H1 (cell line): Measurements from ENCODE around the gene PDGFRA.

Experiments
- EZH2 ChIP-seq: fragments of 200-600 bp; sonication (generic); IDR thresholded peaks from 2 replicates; pipeline ENCODE4 v1.7.1; 2012; ENCODE audit warnings: low read depth, mild to moderate bottlenecking, moderate library complexity, low read length, inconsistent platforms; ENCODE audit not compliant: severe bottlenecking
- MAFK ChIP-seq: IDR thresholded peaks from 2 replicates; pipeline ENCODE4 v1.6.1; 2012; ENCODE audit warnings: low read depth, mild to moderate bottlenecking, improper control_type of control experiment, low read length
- NANOG ChIP-seq: IDR thresholded peaks from 2 replicates; pipeline ENCODE4 v1.6.1; 2011; ENCODE audit warnings: low read length, low read depth, mild to moderate bottlenecking, inconsistent platforms; ENCODE audit not compliant: insufficient read depth, poor library complexity, severe bottlenecking
- POLR2A ChIP-seq, 2 experiments: IDR thresholded peaks; 1 replicate in 1 of 2; 2 replicates in 1 of 2; pipeline ENCODE4 v1.6.1; 2011; ENCODE audit warnings: low read depth in 2 of 2, low read length in 2 of 2, mild to moderate bottlenecking in 2 of 2; ENCODE audit errors: control extremely low read depth in 1 of 2
- RFX5 ChIP-seq: IDR thresholded peaks from 2 replicates; pipeline ENCODE4 v1.6.1; 2011; ENCODE audit warnings: low read depth, low read length, improper control_type of control experiment, borderline replicate concordance
- SIX5 ChIP-seq: IDR thresholded peaks from 2 replicates; pipeline ENCODE4 v1.6.1; 2011; ENCODE audit warnings: mild to moderate bottlenecking, low read depth, low read length
- TAF7 ChIP-seq: optimal IDR thresholded peaks from 2 replicates; pipeline ENCODE3; 2011; ENCODE audit warnings: low read depth, mild to moderate bottlenecking, inconsistent platforms, low read length, moderate library complexity, borderline replicate concordance
- YY1 ChIP-seq: IDR thresholded peaks from 2 replicates; pipeline ENCODE4 v1.6.1; 2011; ENCODE audit warnings: low read depth, mild to moderate bottlenecking, low read length
- TF ChIP-seq, protein P1 (sequence below), 3 experiments: IDR thresholded peaks; 1 replicate in 2 of 3; 2 replicates in 1 of 3; pipeline versions ENCODE4 v1.5.1 to v1.6.1; 2011; ENCODE audit warnings: low read length in 3 of 3, mild to moderate bottlenecking in 3 of 3, inconsistent platforms in 2 of 3, low read depth in 1 of 3, moderate library complexity in 1 of 3; ENCODE audit not compliant: insufficient read depth in 1 of 3; ENCODE audit errors: control extremely low read depth in 1 of 3
- TF ChIP-seq, protein P2 (sequence below): IDR thresholded peaks from 2 replicates; pipeline ENCODE4 v1.6.1; 2012; ENCODE audit warnings: low read length, inconsistent platforms
- TF ChIP-seq, protein P3 (sequence below): IDR thresholded peaks from 2 replicates; pipeline ENCODE4 v1.6.1; 2011; ENCODE audit warnings: low read length, improper control_type of control experiment

DNA sequence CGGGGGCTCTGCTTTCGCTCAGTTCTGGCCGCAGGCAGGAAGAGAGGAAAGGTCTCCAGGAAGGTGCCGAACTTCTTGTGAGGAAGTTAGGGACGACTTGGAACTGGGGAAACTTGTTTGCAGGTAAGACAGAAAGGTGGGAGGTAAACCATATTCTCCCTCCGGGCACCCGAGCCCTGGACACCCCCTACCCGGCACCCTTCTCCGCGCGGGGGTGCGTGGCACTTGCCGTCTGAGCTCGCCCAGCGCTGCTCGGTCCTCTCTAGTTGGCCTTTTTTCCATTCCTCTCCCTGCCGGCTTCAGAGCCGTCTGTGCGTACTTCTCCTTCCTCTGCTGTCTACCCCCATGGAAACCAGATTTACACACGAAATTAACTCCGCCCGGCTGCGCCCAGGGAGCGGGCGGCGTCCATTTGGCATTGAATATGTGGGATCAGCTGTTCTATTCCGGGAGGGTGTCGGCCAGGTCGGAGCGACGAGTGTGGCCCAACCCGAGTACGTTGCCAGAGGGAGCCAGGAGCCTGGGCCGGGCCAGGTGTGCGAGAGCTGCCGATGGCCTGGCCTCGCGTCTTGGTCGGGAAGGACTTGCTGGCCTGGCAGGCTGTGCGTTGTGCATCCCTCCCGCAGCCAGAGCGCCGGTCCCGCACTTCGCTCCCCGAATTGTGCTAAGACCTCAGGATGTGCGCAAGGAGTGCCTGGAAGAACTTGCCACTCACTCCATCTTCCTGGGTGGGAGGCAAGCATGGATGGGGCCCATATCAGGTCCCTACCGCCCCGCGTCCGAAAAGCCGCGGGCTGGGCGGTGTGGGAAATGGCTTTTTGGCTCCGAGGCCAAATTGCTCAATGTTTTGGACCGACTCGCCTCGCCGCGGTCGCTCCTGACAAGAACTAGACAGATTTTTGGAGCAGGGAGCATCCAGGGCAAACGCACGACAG lies 1.7 kb downstream of the PDGFRA start:
- TF ChIP-seq, protein P1, sequence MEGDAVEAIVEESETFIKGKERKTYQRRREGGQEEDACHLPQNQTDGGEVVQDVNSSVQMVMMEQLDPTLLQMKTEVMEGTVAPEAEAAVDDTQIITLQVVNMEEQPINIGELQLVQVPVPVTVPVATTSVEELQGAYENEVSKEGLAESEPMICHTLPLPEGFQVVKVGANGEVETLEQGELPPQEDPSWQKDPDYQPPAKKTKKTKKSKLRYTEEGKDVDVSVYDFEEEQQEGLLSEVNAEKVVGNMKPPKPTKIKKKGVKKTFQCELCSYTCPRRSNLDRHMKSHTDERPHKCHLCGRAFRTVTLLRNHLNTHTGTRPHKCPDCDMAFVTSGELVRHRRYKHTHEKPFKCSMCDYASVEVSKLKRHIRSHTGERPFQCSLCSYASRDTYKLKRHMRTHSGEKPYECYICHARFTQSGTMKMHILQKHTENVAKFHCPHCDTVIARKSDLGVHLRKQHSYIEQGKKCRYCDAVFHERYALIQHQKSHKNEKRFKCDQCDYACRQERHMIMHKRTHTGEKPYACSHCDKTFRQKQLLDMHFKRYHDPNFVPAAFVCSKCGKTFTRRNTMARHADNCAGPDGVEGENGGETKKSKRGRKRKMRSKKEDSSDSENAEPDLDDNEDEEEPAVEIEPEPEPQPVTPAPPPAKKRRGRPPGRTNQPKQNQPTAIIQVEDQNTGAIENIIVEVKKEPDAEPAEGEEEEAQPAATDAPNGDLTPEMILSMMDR (IDR thresholded peaks at IDR 0.05; ENCODE audit: control extremely low read depth in 1 of 3, insufficient read depth in 1 of 3, low read depth in 1 of 3, low read length in 3 of 3): no peak
- TF ChIP-seq POLR2A (IDR thresholded peaks at IDR 0.05; ENCODE audit: control extremely low read depth in 1 of 2, low read depth in 2 of 2, low read length in 2 of 2): no peak
- no peak for TF ChIP-seq YY1
- TF ChIP-seq, protein P2, sequence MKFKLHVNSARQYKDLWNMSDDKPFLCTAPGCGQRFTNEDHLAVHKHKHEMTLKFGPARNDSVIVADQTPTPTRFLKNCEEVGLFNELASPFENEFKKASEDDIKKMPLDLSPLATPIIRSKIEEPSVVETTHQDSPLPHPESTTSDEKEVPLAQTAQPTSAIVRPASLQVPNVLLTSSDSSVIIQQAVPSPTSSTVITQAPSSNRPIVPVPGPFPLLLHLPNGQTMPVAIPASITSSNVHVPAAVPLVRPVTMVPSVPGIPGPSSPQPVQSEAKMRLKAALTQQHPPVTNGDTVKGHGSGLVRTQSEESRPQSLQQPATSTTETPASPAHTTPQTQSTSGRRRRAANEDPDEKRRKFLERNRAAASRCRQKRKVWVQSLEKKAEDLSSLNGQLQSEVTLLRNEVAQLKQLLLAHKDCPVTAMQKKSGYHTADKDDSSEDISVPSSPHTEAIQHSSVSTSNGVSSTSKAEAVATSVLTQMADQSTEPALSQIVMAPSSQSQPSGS: no peak
- TF ChIP-seq EZH2: peak; percentile 87
- TF ChIP-seq RFX5: no peak
- TF ChIP-seq, protein P3, sequence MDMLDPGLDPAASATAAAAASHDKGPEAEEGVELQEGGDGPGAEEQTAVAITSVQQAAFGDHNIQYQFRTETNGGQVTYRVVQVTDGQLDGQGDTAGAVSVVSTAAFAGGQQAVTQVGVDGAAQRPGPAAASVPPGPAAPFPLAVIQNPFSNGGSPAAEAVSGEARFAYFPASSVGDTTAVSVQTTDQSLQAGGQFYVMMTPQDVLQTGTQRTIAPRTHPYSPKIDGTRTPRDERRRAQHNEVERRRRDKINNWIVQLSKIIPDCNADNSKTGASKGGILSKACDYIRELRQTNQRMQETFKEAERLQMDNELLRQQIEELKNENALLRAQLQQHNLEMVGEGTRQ: no peak
- TF ChIP-seq NANOG: no peak
- TF ChIP-seq MAFK: no peak
- TF ChIP-seq TAF7: no peak
- TF ChIP-seq SIX5: no peak
